GM12874 (cell line): ENCODE data around the gene TBX3.

Experiments used
- CTCF ChIP-seq: IDR thresholded peaks from 2 replicates; pipeline ENCODE4 v1.5.1; 2011; ENCODE audit warnings: low read depth, mild to moderate bottlenecking, control low read depth, low read length, moderate library complexity; ENCODE audit not compliant: insufficient read depth

Gene TBX3

GRCh38 chr12:114661245-114661644, 22.7 kb downstream of the TBX3 start:
- TF ChIP-seq CTCF: no peak

- TF ChIP-seq CTCF: no peak
These were observed 24.9 kb downstream of the TBX3 start for GRCh38 chr12:114659084-114659483.

- no peak for TF ChIP-seq CTCF
These were observed 26.0 kb downstream of the TBX3 start for GRCh38 chr12:114658002-114658441.

GRCh38 chr12:114657597-114657920, 26.4 kb downstream of the TBX3 start:
- TF ChIP-seq CTCF: no peak

GRCh38 chr12:114656906-114657596, 26.9 kb downstream of the TBX3 start:
- no peak for TF ChIP-seq CTCF

- no peak for TF ChIP-seq CTCF
These were observed 27.8 kb downstream of the TBX3 start for GRCh38 chr12:114655934-114656749.

GRCh38 chr12:114649585-114649984, 34.4 kb downstream of the TBX3 start:
- no peak for TF ChIP-seq CTCF
